H1 (cell line): Measurements from ENCODE around the gene ATOH8. TPM values are rescaled to one million over a fixed set of nuclear protein-coding genes. Genes with fewer than 3 reads are reported as not detected.
A peak's percentile ranks its signal among the peaks of the same experiment; 100 is the strongest.

ENCODE experiments used
- CTCF ChIA-PET: fragments of 300-600 bp; sonication (Branson Sonifier 250); formaldehyde crosslinking; loops from one replicate; lab custom pipeline; 2021; ENCODE audit not compliant: partially characterized antibody; lab: Charles Lee
- POLR2A ChIA-PET: fragments of 300-600 bp; sonication (Branson Sonifier 250); formaldehyde crosslinking; loops from one replicate; lab custom pipeline; 2021; ENCODE audit warnings: inconsistent platforms; ENCODE audit not compliant: partially characterized antibody; lab: Charles Lee
- DNase-seq, 2 experiments: peaks; one replicate each; pipeline versions ENCODE4 v3.0.0 to v3.0.0-alpha.2; 2010 to 2022; ENCODE audit warnings: low spot score in 2 of 2, low read depth in 1 of 2, mixed read lengths in 1 of 2
- FAIRE-seq: peaks from 2 replicates; lab custom pipeline; 2011; peaks lifted over from hg19 to GRCh38; lab: Jason Lieb, UNC
- H2AFZ ChIP-seq: 2 replicates; pipeline ENCODE4 v1.8.1; 2012; ENCODE audit warnings: low read length, inconsistent platforms
- H2AK5ac ChIP-seq: 2 replicates; pipeline ENCODE4 v1.6.1; 2013; ENCODE audit warnings: low read depth, low read length
- H2BK120ac ChIP-seq: replicated peaks from 2 replicates; pipeline ENCODE3; 2013; ENCODE audit warnings: low read depth, low read length, inconsistent platforms
- H2BK12ac ChIP-seq: 2 replicates; pipeline ENCODE4 v1.6.1; 2013; ENCODE audit warnings: low read depth, low read length
- H2BK15ac ChIP-seq: 2 replicates; pipeline ENCODE4 v1.6.1; 2013; ENCODE audit warnings: low read length
- H2BK20ac ChIP-seq: 2 replicates; pipeline ENCODE4 v1.6.1; 2013; ENCODE audit warnings: low read length
- H2BK5ac ChIP-seq: 2 replicates; pipeline ENCODE4 v1.6.1; 2013; ENCODE audit warnings: low read depth, low read length
- H3K14ac ChIP-seq: 2 replicates; pipeline ENCODE4 v1.6.1; 2013; ENCODE audit warnings: inconsistent platforms; ENCODE audit not compliant: insufficient read length
- H3K18ac ChIP-seq: 2 replicates; pipeline ENCODE4 v1.6.1; 2013; ENCODE audit warnings: low read length; ENCODE audit errors: extremely low read depth
- H3K23ac ChIP-seq: 2 replicates; pipeline ENCODE4 v1.6.1; 2013; ENCODE audit warnings: inconsistent platforms; ENCODE audit not compliant: insufficient read length
- H3K23me2 ChIP-seq: 2 replicates; pipeline ENCODE4 v1.6.1; 2013; ENCODE audit warnings: low read depth, low read length
- H3K27ac ChIP-seq: 2 replicates; pipeline ENCODE4 v1.6.1; 2011; ENCODE audit warnings: low read depth, low read length, inconsistent platforms
- H3K27me3 ChIP-seq, 4 experiments: replicated peaks in 1 of 4; 1 replicate in 1 of 4; 2 replicates in 3 of 4; pipeline versions ENCODE4 v1.6.1 to v1.8.1; 2011 to 2013; ENCODE audit warnings: low read length in 3 of 4, mild to moderate bottlenecking in 3 of 4, inconsistent platforms in 2 of 4, mixed read lengths in 2 of 4, moderate library complexity in 1 of 4; ENCODE audit not compliant: control insufficient read depth in 3 of 4, insufficient read depth in 3 of 4; ENCODE audit errors: extremely low read depth in 1 of 4
- H3K36me3 ChIP-seq, 4 experiments: 2 replicates each; pipeline versions ENCODE4 v1.6.1 to v1.8.1; 2011 to 2013; ENCODE audit warnings: mild to moderate bottlenecking in 4 of 4, low read length in 3 of 4, moderate library complexity in 2 of 4, control low read depth in 1 of 4, inconsistent platforms in 1 of 4; ENCODE audit not compliant: insufficient read depth in 4 of 4, control insufficient read depth in 2 of 4
- H3K4ac ChIP-seq: replicated peaks from 2 replicates; pipeline ENCODE3; 2013; ENCODE audit warnings: low read length, low read depth, mixed read lengths, inconsistent platforms; ENCODE audit not compliant: insufficient read length
- H3K4me1 ChIP-seq, 4 experiments: replicated peaks in 1 of 4; 1 replicate in 1 of 4; 2 replicates in 3 of 4; pipeline versions ENCODE4 v1.6.1 to v1.8.1; 2011 to 2013; ENCODE audit warnings: low read length in 3 of 4, inconsistent platforms in 2 of 4, mixed read lengths in 1 of 4; ENCODE audit not compliant: insufficient read depth in 4 of 4, control insufficient read depth in 3 of 4
- H3K4me2 ChIP-seq, 2 experiments: 2 replicates each; pipeline versions ENCODE4 v1.6.1 to v1.8.1; 2011 to 2013; ENCODE audit warnings: low read depth in 2 of 2, low read length in 2 of 2, control low read depth in 1 of 2, inconsistent platforms in 1 of 2, mild to moderate bottlenecking in 1 of 2; ENCODE audit not compliant: insufficient read depth in 1 of 2
- H3K4me3 ChIP-seq, 4 experiments: fragments of 200-600, 300-600 bp in 1 of 4; sonication (generic), shearing (Covaris generic), sonication (Bioruptor Twin) in 1 of 4; 2 replicates each; pipeline versions ENCODE4 v1.5.1 to v1.8.1; 2011 to 2016; ENCODE audit warnings: low read length in 4 of 4, low read depth in 3 of 4, control low read depth in 2 of 4, inconsistent platforms in 2 of 4, mild to moderate bottlenecking in 2 of 4, mixed read lengths in 1 of 4, moderate library complexity in 1 of 4; ENCODE audit not compliant: insufficient read depth in 2 of 4; ENCODE audit errors: extremely low read depth in 1 of 4
- H3K56ac ChIP-seq: replicated peaks from 2 replicates; pipeline ENCODE3; 2013; ENCODE audit warnings: low read depth, mild to moderate bottlenecking, mixed read lengths, low read length, inconsistent platforms; ENCODE audit not compliant: insufficient read length
- H3K79me1 ChIP-seq: 2 replicates; pipeline ENCODE4 v1.6.1; 2013; ENCODE audit warnings: low read depth, low read length, control low read depth
- H3K79me2 ChIP-seq, 2 experiments: 2 replicates each; pipeline versions ENCODE4 v1.6.1 to v1.8.1; 2012 to 2013; ENCODE audit warnings: low read length in 2 of 2, mild to moderate bottlenecking in 2 of 2, inconsistent platforms in 1 of 2; ENCODE audit not compliant: insufficient read depth in 2 of 2, control insufficient read depth in 1 of 2
- H3K9ac ChIP-seq, 4 experiments: replicated peaks in 1 of 4; 1 replicate in 1 of 4; 2 replicates in 3 of 4; pipeline versions ENCODE4 v1.6.1 to v1.8.1; 2011 to 2013; ENCODE audit warnings: low read depth in 3 of 4, low read length in 3 of 4, control low read depth in 2 of 4, mild to moderate bottlenecking in 2 of 4, moderate library complexity in 2 of 4, inconsistent platforms in 1 of 4; ENCODE audit errors: extremely low read depth in 1 of 4
- H3K9me3 ChIP-seq, 2 experiments: 2 replicates each; pipeline versions ENCODE4 v1.6.1 to v1.8.1; 2012 to 2013; ENCODE audit warnings: mild to moderate bottlenecking in 2 of 2, moderate library complexity in 2 of 2, control low read depth in 1 of 2, inconsistent platforms in 1 of 2, low read depth in 1 of 2, low read length in 1 of 2, mixed read lengths in 1 of 2; ENCODE audit not compliant: insufficient read depth in 2 of 2
- H4K20me1 ChIP-seq, 2 experiments: replicated peaks in 1 of 2; 2 replicates each; pipeline versions ENCODE3 to v1.8.1; 2011 to 2013; ENCODE audit warnings: inconsistent platforms in 2 of 2, low read length in 2 of 2, mild to moderate bottlenecking in 1 of 2; ENCODE audit not compliant: insufficient read depth in 2 of 2, control insufficient read depth in 1 of 2
- H4K5ac ChIP-seq: 2 replicates; pipeline ENCODE4 v1.6.1; 2013; ENCODE audit warnings: low read length, low read depth, mixed read lengths, inconsistent platforms; ENCODE audit not compliant: insufficient read length
- H4K8ac ChIP-seq: 2 replicates; pipeline ENCODE4 v1.8.0; 2013; ENCODE audit warnings: mild to moderate bottlenecking, moderate library complexity, low read length, inconsistent platforms; ENCODE audit not compliant: insufficient read depth; ENCODE audit errors: extremely low read depth
- H4K91ac ChIP-seq: replicated peaks from 2 replicates; pipeline ENCODE3; 2013; ENCODE audit warnings: low read length, mixed read lengths, inconsistent platforms; ENCODE audit not compliant: insufficient read length
- ASH2L ChIP-seq: fragments of 200-600, 300-600 bp; sonication (generic); IDR thresholded peaks from one replicate; pipeline ENCODE4 v1.7.1; 2017; ENCODE audit warnings: low read length
- CTBP2 ChIP-seq: IDR thresholded peaks from 2 replicates; pipeline ENCODE4 v1.7.0; 2011; ENCODE audit warnings: borderline replicate concordance, mild to moderate bottlenecking, moderate library complexity, mixed read lengths, low read length; ENCODE audit not compliant: insufficient read depth, insufficient read length
- JUND ChIP-seq: IDR thresholded peaks from 2 replicates; pipeline ENCODE4 v1.6.1; 2011; ENCODE audit warnings: mild to moderate bottlenecking, improper control_type of control experiment, low read length
- KDM4A ChIP-seq: IDR thresholded peaks from one replicate; pipeline ENCODE4 v1.7.1; 2012; ENCODE audit warnings: low read depth, mild to moderate bottlenecking, moderate library complexity, low read length, inconsistent platforms; ENCODE audit not compliant: severe bottlenecking
- MAFK ChIP-seq: IDR thresholded peaks from 2 replicates; pipeline ENCODE4 v1.6.1; 2012; ENCODE audit warnings: low read depth, mild to moderate bottlenecking, improper control_type of control experiment, low read length
- RBBP5 ChIP-seq: IDR thresholded peaks from 2 replicates; pipeline ENCODE4 v1.7.1; 2012; ENCODE audit warnings: low read depth, mild to moderate bottlenecking, inconsistent platforms, low read length, moderate library complexity, borderline replicate concordance
- USF2 ChIP-seq: IDR thresholded peaks from 2 replicates; pipeline ENCODE4 v1.6.1; 2011; ENCODE audit warnings: low read length, improper control_type of control experiment
- WGBS, 2 experiments: shearing (Covaris generic) in 1 of 2; methylation state at CpG; one replicate each; pipeline versions ENCODE4 v1.1.6 to v1.1.7; 2013 to 2015; ENCODE audit warnings: low lambda C conversion rate in 2 of 2, mixed read lengths in 2 of 2, inconsistent platforms in 1 of 2, low coverage in 1 of 2, missing lambda C conversion rate in 1 of 2; ENCODE audit not compliant: insufficient replicate concordance in 2 of 2, insufficient coverage in 1 of 2, insufficient read length in 1 of 2; ENCODE audit errors: extremely low coverage in 1 of 2, missing lambda C conversion rate in 1 of 2; 5-methylcytosine and 5-hydroxymethylcytosine counted together
- long read RNA-seq, 2 experiments: library from RNA in 1 of 2; library from capped mRNA in 1 of 2; stranded (forward); transcript quantifications; one replicate each; pipeline ENCODE4 v2.0.0, GENCODE V29; 2021; ENCODE audit warnings: inconsistent platforms in 1 of 2
- polyA minus RNA-seq, 3 experiments: library from RNA; depleted of rRNA, polyadenylated mRNA; stranded (reverse); fragments of >200 nt; gene quantifications; 1 replicate in 2 of 3; 2 replicates in 1 of 3; pipeline ENCODE4 v1.2.3, GENCODE V29; 2011
- polyA plus RNA-seq, 7 experiments: library from polyadenylated mRNA; depleted of rRNA in 3 of 7; stranded (reverse) in 5 of 7; unstranded in 2 of 7; fragments of >200 nt in 5 of 7; fragments of 200-250 nt in 2 of 7; gene quantifications; 1 replicate in 5 of 7; 2 replicates in 1 of 7; 4 replicates in 1 of 7; pipeline versions ENCODE4 v1.2.1 to v1.2.3, GENCODE V29; 2011 to 2013; ENCODE audit warnings: missing spikeins in 2 of 7, mixed read lengths in 2 of 7
- total RNA-seq: library from RNA; stranded (reverse); fragmentation: NEBNext Ultra II Directional; extraction: Animal tissue kit (Norgen Biotek cat#: 25700); gene quantifications from 2 replicates; pipeline ENCODE4 v1.2.1, GENCODE V29; 2021

Gene ATOH8
- total RNA-seq (0.50 and 0.54 TPM in 2 replicates), polyA plus RNA-seq (2011; rRNA removed) (0.53 and 0.74 TPM in 2 replicates), polyA minus RNA-seq (2011; rRNA and poly(A)+ RNA removed) (0.29 and 0.57 TPM in 2 replicates)
- 0.74 TPM for polyA plus RNA-seq (2011; cell fraction: cytosol; rRNA removed)
- 0.93 TPM for polyA plus RNA-seq (2011; cell fraction: nucleus; rRNA removed)
- 0.66 to 0.90 TPM (median 0.79 TPM) in 4 replicates for polyA plus RNA-seq (2012, experiment 1 of 2)
- 0.98 TPM for polyA plus RNA-seq (2012, experiment 2 of 2)
- polyA plus RNA-seq (2013, experiment 1 of 2), result 0.30 TPM
- 0.31 TPM for polyA plus RNA-seq (2013, experiment 2 of 2)
- polyA minus RNA-seq (2011; cell fraction: cytosol; rRNA and poly(A)+ RNA removed), result 1.2 TPM
- polyA minus RNA-seq (2011; cell fraction: nucleus; rRNA and poly(A)+ RNA removed), result 0.50 TPM
- long read RNA-seq, experiment 1, result 0 reads
- long read RNA-seq, experiment 2, result 0 reads

- Histone ChIP-seq H2BK15ac (peak within 1 kb of the TSS; percentile 95; the same call in 1 of the 2 replicates), H3K14ac (no peak within 1 kb of the TSS), H4K20me1 (peaks cover 0 to 14% of the 10 kb centered on the region in 2 experiments), H3K36me3 (no peaks in the 10 kb centered on the region), H3K4me2 (peak within 1 kb of the TSS; percentile 88 to 95), H3K18ac (no peak within 1 kb of the TSS; the same call in 1 of the 2 replicates), H2BK12ac (peak within 1 kb of the TSS; percentile 87; the same call in 1 of the 2 replicates), H3K79me1 (no peaks in the 10 kb centered on the region), H4K91ac (peak within 1 kb of the TSS; percentile 41), H2BK20ac (peak within 1 kb of the TSS; percentile 86; the same call in 1 of the 2 replicates), H3K27me3 (peaks cover 47 to 73% (median 62%) of the 10 kb centered on the region in 4 experiments), H3K4me3 (peak within 1 kb of the TSS; percentile 56 to 90 (median 76)), H3K79me2 (no peaks in the 10 kb centered on the region), H3K4me1 (peaks cover 0 to 10% (median 8%) of the 10 kb centered on the region in 4 experiments; a peak in 5 of 7 replicates), H3K9ac (0 out of 7 replicates have a peak within 1 kb of the TSS, but pooled peaks of 1 of the 4 experiments have one; percentile 5), H4K8ac (peak within 1 kb of the TSS; percentile 62), H2AK5ac (peak within 1 kb of the TSS; percentile 4; the same call in 1 of the 2 replicates), H3K23ac (no peak within 1 kb of the TSS), H3K27ac (no peak within 1 kb of the TSS), H3K9me3 (no peaks in the 10 kb centered on the region), H3K23me2 (peaks cover 18% of the 10 kb centered on the region), H3K56ac (no peak within 1 kb of the TSS), H2BK120ac (peak within 1 kb of the TSS; percentile 5), H3K4ac (no peak within 1 kb of the TSS), H4K5ac (no peak within 1 kb of the TSS), H2BK5ac (no peak within 1 kb of the TSS; the same call in 1 of the 2 replicates), H2AFZ (peak within 1 kb of the TSS; percentile 89; the same call in 1 of the 2 replicates)
- FAIRE-seq (no peak), DNase-seq (peak; percentile 19 to 82)
- 2% methylated on average over 36 of the region's 81 CpGs; no CpG with 5 or more reads in 1 of the 2 experiments for WGBS, 2 experiments
- ChIA-PET POLR2A (interaction anchor here (0.7 to 2.4 kb wide), 9 partner anchors 9 to 60 kb away, joined by 3 to 17 read pairs (median 3); no protein-coding TSS in a partner anchor), CTCF (interaction anchor here (0.8 to 47.8 kb wide), 13 partner anchors 9 to 307 kb away, joined by 3 to 986 read pairs (median 5); no protein-coding TSS in a partner anchor)
- TF ChIP-seq USF2 (peak; percentile 44; the same call in 1 of the 2 replicates), JUND (no peak), ASH2L (peak; percentile 74), RBBP5 (peak; percentile 45; the same call in 1 of the 2 replicates), KDM4A (peak; percentile 89), MAFK (no peak), CTBP2 (peak; percentile 50)
Observed at GRCh38 chr2:85753525-85754312, at the start of gene ATOH8. Gene ATOH8, plus strand, starts transcription at chr2:85753991. Its CDS starts 199 bp downstream, at chr2:85754190.
